K562 (cell line): ENCODE results near the gene SNX33.
"Not testable (repeated sequence)": the region's sequence is repeated elsewhere in the genome, so short reads cannot be mapped to it uniquely, and the experiment has no call there.

ENCODE experiments used
- ARHGAP35 ChIP-seq: fragments of 450-650 bp; IDR thresholded peaks from 2 replicates; pipeline ENCODE4 v1.6.1; 2018; ENCODE audit not compliant: partially characterized antibody
- EP300 ChIP-seq: IDR thresholded peaks from 2 replicates; pipeline ENCODE4 v1.6.1; 2012; ENCODE audit warnings: low read length, improper control_type of control experiment
- MBD1 ChIP-seq: fragments of 250-450 bp; sonication (Bioruptor Pico); IDR thresholded peaks from 2 replicates; pipeline ENCODE4 v1.8.0; 2022; ENCODE audit warnings: inconsistent platforms
- MYBL2 ChIP-seq, 2 experiments: fragments of 450-650 bp in 1 of 2; sonication (generic) in 1 of 2; formaldehyde crosslinking in 1 of 2; IDR thresholded peaks; 2 replicates each; pipeline versions ENCODE4 v1.6.1 to v1.8.1; 2017 to 2022; ENCODE audit warnings: borderline replicate concordance in 1 of 2, inconsistent platforms in 1 of 2, low read depth in 1 of 2, mild to moderate bottlenecking in 1 of 2, missing genetic modification reagents in 1 of 2, moderate library complexity in 1 of 2
- RCOR1 ChIP-seq, 2 experiments: IDR thresholded peaks; 2 replicates each; pipeline ENCODE4 v1.6.1; 2012; ENCODE audit warnings: low read depth in 2 of 2, low read length in 2 of 2, borderline replicate concordance in 1 of 2, improper control_type of control experiment in 1 of 2
- ZBTB33 ChIP-seq: sonication (generic); formaldehyde crosslinking; IDR thresholded peaks from 2 replicates; pipeline ENCODE4 v1.8.1; 2023; ENCODE audit warnings: mild to moderate bottlenecking, missing genetic modification reagents
- ZBTB40 ChIP-seq, 2 experiments: fragments of 450-650 bp in 1 of 2; sonication (generic) in 1 of 2; formaldehyde crosslinking in 1 of 2; IDR thresholded peaks; 2 replicates each; pipeline versions ENCODE4 v1.7.1 to v1.9.0; 2016 to 2022; ENCODE audit warnings: inconsistent platforms in 1 of 2, mild to moderate bottlenecking in 1 of 2, missing genetic modification reagents in 1 of 2
- ZC3H11A ChIP-seq: IDR thresholded peaks from 2 replicates; pipeline ENCODE4 v1.6.1; 2012; ENCODE audit warnings: low read depth, low read length, improper control_type of control experiment

GRCh38 chr15:75710874-75711273 is 63.2 kb downstream of the SNX33 start:
- TF ChIP-seq MBD1 (CRISPR knock-in tag); ARHGAP35; ZC3H11A; ZBTB40 (IDR thresholded peaks at IDR 0.05); ZBTB40 (CRISPR knock-in tag; IDR thresholded peaks at IDR 0.05); EP300; RCOR1 (IDR thresholded peaks at IDR 0.05; ENCODE audit: borderline replicate concordance in 1 of 2, low read depth in 2 of 2, low read length in 2 of 2); MYBL2 (IDR thresholded peaks at IDR 0.05; ENCODE audit: low read depth); MYBL2 (CRISPR knock-in tag; IDR thresholded peaks at IDR 0.05; ENCODE audit: borderline replicate concordance); ZBTB33 (CRISPR knock-in tag): not testable (repeated sequence)
